Kasumi-1 (cell line): ENCODE measurements around the gene ATG4B.
A peak's percentile ranks its signal among the peaks of the same experiment; 100 is the strongest.
"Not testable (repeated sequence)": the region's sequence is repeated elsewhere in the genome, so short reads cannot be mapped to it uniquely, and the experiment has no call there.

Source experiments
- DNase-seq, 2 experiments: peaks; one replicate each; lab custom pipeline; 2025; lab: John Stamatoyannopoulos, UW

ATG4B gene

GRCh38 chr2:241640165-241640795 lies 2.8 kb downstream of the ATG4B start:
- DNase-seq: no peak

DNA sequence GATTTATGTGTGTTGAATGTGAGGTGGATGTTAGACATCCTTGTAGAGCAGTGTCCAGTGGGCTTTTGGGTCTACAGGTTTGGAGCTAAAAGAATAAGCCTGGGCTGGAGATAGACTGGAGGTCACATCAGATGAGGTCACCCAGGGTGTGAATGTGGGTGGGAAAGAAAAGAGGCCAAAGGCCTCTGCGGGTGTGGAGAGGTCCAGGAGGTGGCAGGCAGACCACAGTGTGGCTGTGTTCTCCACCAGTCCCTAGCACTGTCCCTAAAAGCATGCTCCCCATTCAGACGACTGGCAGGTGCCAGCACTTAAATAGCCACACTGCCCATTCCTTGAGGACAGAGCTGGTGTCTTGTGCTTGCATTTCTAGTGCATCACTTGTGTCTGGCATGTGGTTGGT lies 4.1 kb downstream of the ATG4B start:
- DNase-seq: no peak

DNA sequence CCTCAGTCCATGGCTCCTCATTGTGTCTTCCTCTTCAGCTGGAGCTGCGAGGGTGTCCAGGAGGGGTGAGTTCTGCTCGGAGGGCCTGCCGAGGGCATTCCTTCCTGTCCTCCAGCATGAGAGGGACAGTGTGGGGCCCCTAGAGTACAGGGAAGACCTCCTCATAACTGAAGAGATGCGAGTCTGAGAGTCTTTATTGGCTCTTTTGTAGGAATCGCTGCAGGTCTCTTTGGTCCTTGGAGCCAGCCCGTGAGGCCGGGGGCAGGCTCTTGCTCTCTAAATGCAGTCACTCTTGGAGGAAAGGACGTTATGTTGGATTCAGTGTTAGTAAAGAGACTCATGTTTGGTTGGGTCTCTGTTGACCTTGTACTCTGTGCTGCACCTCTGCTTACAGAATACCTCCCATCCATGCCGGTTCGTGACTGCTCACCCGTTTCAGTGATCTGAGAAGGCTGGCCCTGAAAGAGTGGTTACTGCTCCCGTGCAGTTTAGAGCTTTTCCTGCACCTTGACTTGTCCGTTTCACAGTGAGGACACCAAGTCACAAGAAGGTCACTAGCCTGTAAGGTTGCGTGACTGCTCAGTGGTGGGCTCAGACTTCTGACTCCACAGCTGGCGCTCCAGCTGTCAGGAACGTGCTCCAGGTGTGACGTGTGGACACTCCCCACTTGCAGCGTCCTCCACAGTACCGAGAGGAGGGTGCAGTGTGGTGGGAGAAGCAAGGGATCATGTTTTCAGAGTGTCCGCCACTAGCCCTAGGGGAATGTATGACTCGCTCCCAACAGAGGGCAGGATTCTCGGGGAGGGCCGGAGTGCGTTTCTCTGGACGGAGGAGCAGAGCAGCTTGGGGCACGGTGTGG lies 7.8 kb downstream of the ATG4B start:
- no peak for DNase-seq

- DNase-seq: no peak
Measured at GRCh38 chr2:241645915-241646645, 8.6 kb downstream of the ATG4B start.

DNA sequence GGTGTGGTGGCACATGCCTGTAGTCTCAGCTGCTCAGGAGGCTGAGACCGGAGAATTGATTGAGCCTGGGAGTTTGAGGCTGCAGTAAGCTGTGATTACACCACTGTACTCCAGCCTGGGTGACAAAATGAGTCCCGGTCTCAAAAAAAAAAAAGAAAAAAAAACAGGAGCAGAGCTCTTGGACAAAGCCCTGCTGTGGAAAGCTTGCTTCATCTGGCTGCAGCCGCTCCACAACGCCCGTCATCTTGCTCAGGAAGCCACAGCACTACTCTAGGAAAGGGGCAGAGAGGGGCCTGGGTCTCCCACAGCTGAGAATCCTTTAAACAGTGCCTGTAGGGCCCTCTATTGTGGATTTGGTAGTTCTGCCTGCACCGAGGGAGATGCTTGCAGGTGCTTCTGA lies 11.0 kb downstream of the ATG4B start:
- DNase-seq: no peak

DNA sequence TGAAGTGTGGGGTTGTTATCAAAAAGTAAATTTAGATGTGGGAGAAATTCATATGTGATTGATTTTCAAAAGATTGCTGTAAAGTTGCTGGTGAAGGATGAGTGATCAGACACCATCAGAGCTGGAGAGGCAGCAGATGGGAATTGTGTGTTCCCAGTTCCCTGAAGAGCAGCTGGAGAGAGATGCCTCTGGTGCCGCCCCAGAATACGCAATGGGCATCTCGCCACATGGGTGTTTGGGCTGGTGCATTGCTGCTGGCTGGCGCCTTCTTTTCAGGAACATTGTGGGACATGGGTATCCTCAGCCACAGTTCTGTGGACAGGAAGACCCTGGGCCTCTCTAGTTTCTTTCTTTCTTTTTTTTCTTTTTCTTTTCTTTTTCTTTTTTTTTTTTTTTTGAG lies 11.9 kb downstream of the ATG4B start:
- DNase-seq: no peak

GRCh38 chr2:241649927-241650326 lies 12.4 kb downstream of the ATG4B start:
- DNase-seq: no peak

DNA sequence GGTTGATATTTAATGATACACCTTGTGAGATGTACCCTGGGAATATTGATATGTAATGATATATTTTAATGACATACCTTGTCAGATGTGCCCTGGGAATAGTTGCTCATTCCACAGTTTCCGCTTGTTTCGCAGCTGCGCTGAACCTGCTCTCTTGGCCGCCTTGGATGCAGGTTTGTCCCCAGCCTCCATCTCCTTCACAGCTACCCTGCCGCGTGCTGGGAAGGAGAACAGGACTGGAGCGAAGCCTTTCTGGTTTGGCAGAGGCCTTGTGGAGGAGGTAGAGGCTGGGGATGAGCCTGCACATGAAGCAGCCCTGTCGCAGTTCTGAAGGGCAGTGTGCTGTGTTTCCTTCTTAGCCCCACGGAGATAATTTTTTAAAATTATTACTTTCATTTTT lies 14.6 kb downstream of the ATG4B start:
- no peak for DNase-seq

DNA sequence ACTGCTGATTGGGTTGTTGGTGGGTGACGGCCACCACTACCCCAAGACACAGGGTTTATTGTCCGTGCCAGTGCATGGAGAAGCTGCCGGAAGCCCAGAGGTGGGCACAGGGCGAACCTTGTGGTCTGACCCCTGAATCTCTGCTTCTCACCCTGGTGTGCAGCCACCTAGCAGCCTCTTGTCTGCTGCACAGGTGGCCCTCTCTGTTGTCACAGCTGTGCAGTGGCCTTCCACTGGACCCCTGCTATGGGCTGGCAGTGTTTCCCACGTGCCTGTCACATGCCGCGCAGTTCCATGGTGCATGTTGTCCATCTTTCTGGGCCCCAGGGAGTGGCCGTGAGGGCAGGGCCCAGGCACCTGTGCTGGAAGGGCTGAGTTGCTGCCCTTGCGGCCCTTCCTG lies 15.2 kb downstream of the ATG4B start:
- no peak for DNase-seq

DNA sequence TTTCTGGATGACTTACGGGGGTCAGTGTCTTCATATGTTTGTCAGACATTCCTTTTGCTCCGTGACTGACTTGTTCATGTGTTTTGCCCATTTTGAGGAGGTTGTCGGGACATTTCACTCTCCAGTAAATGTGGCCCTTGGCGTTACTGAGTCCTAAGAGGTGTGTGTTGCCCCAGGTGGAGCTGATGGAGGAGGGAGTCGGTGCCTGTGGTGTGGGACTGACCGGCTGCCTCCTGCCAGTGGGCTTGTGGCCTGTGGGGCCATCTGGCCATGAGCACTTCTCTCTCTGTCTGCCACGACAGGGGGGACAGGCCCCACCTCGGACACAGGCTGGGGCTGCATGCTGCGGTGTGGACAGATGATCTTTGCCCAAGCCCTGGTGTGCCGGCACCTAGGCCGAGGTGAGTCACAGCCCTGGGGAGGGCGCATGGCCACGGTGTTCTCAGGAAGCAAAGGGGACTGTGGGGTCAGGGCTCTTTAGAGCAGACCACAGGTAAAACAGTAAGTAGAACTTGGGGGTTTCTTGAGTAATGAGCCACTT lies 15.8 kb downstream of the ATG4B start:
- no peak for DNase-seq

- no peak for DNase-seq
Measured at GRCh38 chr2:241654551-241654950, 17.1 kb downstream of the ATG4B start.

DNA sequence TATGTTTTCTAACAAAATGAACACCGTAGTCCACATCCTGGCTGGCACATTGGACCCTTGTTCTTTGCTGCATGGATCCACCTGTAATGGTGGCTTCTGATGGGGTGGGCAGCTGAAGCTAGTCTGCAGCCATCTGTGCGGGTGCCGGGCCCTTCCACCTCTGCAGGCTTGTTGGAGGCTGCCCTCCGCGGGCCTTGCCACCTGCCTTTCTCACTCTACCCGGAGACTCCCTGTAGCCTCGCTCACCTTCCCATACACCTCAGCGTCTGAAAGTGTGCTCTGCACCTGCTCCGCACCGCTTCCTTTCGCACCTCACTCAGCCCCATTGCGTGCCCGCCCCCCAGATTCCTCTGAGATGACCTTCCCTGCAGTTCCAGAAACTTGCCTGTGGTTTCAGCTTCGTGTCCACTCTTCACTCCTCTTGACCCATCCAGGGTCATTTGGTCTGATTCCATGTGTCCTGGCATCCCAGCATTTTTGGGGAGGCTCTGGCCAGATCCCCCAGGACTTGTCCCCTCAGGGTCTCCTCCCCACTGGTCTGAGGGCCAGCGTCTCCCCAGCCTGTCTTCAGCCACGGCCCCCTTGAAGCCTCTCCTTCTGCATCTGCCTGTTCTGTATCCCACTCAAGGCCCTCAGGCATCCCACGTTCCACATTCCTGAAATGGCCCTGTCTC lies 18.2 kb downstream of the ATG4B start:
- DNase-seq: no peak

- no peak for DNase-seq
Measured at GRCh38 chr2:241656190-241656741, 18.8 kb downstream of the ATG4B start.

DNA sequence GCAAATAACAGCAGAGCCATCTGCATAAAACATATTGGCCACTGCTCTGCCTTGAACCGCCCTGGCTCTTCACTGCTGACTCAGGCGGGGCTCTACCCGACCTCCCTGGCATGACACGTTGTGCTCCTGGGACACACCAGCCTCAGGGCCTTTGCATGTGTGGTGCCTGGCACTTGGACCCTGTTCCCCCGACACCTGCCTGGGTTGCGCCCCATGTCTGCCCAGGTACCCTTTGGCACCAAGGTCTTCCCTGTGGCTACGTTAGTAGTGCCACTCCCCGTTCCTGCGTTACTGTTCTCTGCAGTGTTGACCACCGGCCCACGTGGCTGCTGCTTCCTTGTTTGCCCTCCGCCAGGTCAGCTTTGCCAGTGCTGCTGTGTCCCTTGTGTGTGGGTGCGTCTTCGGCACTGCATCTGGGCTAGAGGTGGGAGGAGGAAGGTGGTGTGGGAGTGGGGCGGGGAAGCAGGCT lies 20.3 kb downstream of the ATG4B start:
- no peak for DNase-seq

GRCh38 chr2:241658296-241658695 lies 20.8 kb downstream of the ATG4B start:
- no peak for DNase-seq

DNA sequence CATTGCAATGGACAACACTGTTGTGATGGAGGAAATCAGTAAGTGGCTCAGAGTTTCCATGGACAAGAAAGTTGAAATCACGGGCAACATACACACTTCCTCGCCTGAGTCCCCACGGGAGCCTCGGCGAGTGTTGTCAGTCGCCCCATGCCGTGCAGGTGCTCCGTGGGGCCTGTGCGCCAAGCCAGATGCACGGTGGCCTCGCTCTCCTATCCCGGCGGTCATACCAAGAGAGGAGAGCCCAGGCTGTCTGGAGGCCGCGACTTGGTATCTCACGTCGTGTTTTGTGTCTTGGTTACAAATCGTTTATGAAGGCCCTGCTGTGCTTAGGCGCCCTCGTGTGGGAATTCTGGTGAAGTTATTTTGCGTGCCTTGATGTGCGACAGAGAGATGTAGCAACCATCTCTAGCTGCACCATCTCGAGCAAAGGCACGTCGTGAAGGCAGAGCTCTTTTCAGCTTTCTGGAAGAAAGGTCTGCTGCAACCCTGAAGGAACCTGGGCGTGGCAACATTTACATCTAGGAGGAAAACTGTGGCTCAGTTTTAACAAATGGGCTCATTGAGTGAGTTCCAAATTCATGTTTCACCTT lies 21.8 kb downstream of the ATG4B start:
- DNase-seq: peak; percentile 32 to 48

- no peak for DNase-seq
Measured at GRCh38 chr2:241660593-241661213, 23.2 kb downstream of the ATG4B start.

GRCh38 chr2:241662731-241663130 lies 25.2 kb downstream of the ATG4B start:
- not testable (repeated sequence) for DNase-seq

DNA sequence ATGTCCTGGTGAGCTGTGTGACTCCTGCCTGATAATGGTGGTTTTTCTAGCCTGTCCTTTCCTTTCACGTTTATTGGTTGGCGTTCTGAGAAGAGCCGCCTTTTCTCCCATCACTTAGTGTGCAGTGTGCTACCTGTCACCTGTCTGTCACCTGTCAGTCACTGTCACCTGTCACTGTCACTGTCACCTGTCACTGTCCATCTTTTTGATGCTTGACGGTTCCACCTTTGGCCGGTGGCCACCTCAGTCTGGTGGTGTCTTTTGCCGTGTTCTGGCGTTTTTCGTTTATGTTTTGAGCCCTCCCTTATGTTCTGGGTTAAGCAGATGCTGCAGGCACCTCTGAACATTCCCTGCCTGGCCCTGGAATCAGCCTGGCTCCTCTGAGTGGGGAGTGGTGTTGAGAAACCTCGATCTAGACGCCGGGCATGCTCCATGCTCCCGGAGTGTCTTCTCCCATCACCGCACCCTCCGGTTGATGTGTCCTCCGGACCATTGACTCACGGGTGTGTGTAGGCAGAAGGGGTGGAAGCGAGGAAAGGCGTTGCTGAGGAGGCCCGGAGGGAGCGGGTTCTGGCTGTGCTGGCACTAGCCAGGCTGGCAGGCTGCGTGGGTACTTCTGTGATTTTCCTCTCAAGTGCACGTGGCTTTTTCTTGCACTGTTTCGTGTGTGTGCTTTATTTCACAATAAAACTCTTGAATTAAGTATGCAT lies 28.4 kb downstream of the ATG4B start:
- DNase-seq: no peak
